Activated gamma-delta T cell treated with Interleukin-2 at 50 U/mL for 16 hours (primary cell): ENCODE measurements around the gene ZC3H18.
A peak's percentile ranks its signal among the peaks of the same experiment; 100 is the strongest.

Experiments used
- DNase-seq: peaks from one replicate; pipeline ENCODE4 v3.0.0-alpha.2; 2020

ZC3H18 gene

GRCh38 chr16:88627531-88628411 is 57.6 kb downstream of the ZC3H18 start:
- DNase-seq = no peak

DNA sequence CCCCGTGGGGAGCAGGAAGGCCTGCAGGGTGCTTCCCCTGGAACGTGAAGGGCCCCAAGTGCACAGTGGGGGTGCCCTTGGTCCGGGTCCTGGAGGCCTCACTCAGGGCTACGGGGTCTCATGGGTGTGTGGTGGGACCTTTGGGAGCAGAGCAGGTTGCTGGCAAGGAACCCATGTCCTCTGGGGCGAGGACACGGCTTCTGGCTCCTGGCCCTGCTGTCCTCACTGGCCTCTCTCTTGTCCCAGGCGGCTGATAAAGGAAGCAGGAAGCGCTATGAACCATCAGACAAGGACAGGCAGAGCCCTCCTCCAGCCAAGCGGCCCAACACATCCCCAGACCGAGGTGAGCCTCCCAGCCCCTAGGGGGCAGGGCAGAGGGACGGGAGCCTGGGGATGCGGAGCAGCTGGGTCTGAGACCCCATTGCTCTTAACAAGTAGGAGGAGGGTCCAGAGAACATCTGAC is 58.3 kb downstream of the ZC3H18 start:
- DNase-seq = no peak

- no peak for DNase-seq
Measured at GRCh38 chr16:88629835-88630234, 59.6 kb downstream of the ZC3H18 start.

DNA sequence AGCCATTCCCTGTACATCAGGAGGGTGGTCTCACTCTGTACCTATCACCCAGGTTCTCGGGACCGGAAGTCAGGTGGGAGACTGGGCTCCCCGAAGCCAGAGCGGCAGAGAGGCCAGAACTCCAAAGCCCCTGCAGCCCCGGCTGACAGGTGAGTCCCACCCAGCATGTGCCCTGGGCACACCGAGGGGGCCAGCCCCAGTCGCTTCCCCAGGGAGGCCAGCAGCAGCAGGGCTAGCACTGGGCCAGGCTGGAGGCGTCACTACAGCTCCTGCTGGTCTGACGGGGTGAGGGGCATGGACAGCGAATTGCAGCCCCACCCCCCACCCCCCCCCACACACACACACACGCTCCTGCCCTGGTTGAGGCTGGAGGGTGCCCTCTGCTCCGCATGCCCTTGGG is 60.2 kb downstream of the ZC3H18 start:
- DNase-seq = no peak

- DNase-seq = no peak
Measured at GRCh38 chr16:88630941-88631340, 60.7 kb downstream of the ZC3H18 start.

DNA sequence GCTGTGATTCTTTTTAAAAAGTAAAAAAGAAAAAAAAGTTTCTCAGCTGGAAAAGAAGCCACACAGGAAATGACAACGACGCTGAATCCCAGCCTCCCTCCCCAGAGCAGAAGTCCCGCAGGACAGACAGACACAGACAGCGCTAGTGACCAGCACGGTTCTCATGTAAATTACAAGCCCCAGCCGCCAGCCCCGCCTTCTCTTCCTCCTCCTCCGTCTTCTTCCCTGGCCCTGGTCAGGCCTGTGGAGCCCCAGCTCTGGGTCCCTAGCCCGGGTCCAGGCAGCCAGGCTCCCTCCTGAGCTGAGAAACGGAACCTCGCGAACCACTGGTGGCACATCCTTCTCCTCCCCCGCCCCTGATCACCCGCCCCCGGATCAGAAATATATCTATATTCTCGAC is 61.2 kb downstream of the ZC3H18 start:
- DNase-seq = no peak

DNA sequence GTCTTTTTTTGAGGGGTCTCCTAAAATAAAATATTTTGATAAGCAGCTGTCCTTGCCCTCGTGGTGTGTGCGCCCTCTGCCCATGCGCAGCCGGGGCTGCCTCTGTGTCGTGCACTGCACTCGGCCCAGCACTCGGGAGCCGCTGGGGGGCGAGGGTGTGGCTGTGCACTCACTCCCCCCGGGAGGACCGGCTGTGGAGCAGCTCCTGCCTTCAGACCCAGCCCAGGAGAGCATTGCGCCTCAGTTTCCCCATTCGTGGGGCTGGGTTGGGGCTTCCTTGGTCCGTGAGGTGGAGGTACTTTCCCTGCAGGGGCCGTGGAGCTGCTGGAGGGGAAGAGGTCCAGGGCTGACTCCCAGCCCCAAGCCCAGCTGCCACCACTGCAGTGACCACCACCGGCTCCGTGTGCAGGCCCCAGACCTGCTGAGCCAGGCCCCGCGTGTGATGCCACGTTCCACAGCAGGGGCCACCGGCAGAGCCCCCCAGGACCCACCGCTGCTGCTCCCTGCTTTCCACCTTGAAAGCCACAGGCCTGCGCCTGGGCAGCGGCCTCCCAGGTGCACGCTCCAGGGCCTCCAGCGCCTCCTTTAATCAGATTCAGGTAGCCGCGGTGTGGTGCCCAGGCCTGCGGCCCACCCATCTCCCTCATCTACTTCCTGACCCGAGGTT is 61.9 kb downstream of the ZC3H18 start:
- no peak for DNase-seq

DNA sequence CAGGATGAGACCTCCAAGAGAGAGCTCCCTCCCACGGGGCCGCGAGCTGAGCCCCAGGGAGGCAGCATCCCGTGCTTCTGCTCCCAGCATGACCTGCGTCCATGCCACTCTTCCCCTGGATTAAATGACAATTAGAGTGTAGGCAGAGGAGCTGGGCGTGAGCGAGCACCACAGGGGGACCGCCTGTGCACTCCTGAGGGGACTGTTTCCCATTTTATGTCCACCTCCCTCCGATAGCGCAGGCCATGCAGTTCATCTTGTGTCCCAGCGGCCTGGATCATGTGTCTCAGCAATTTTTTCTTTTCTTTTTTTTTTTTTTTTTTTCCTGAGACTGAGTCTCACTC is 62.4 kb downstream of the ZC3H18 start:
- no peak for DNase-seq

GRCh38 chr16:88633684-88634140 is 63.5 kb downstream of the ZC3H18 start:
- peak; percentile 59 for DNase-seq

- DNase-seq = peak; percentile 73
Measured at GRCh38 chr16:88634141-88634993, 64.2 kb downstream of the ZC3H18 start.

DNA sequence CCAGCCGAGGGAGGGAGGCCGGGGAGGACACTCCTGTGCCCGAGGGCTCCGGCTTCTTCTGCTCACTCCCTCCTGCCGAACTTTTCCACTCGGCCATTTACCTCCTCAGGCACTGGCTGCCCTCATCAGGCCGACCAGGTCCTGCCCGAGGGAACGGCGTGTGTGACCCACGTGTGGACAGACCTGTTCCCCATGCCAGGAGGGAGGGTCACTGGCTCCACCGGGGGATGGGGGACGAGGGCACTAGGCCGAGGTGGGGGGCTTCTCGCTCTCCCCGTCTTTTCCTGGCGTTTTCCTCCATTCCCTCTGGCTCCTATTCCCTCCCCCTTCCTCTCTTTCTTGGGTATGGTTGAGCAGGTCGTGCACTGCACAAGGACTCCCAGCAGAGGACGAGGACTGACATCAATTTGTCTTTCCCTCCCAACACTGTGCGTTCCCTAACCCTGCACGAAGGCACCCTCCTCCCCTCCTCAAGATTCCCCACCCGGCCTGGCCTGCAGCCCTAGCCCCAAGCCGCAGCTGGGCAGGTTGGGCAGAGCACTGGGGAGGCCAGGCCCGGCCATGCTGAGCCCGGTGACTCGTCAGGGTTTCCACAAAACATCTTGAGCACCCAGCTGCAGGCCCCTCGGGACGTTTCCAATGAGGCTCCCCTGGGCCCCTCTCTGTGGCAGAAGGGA is 64.9 kb downstream of the ZC3H18 start:
- no peak for DNase-seq

- DNase-seq = no peak
Measured at GRCh38 chr16:88635671-88636319, 65.6 kb downstream of the ZC3H18 start.

GRCh38 chr16:88636488-88637265 is 66.5 kb downstream of the ZC3H18 start:
- no peak for DNase-seq

- no peak for DNase-seq
Measured at GRCh38 chr16:88638323-88639230, 68.4 kb downstream of the ZC3H18 start, which contains the start of gene IL17C. Gene IL17C, plus strand, starts transcription at chr16:88638572. Its CDS starts 70 bp downstream, at chr16:88638642.

DNA sequence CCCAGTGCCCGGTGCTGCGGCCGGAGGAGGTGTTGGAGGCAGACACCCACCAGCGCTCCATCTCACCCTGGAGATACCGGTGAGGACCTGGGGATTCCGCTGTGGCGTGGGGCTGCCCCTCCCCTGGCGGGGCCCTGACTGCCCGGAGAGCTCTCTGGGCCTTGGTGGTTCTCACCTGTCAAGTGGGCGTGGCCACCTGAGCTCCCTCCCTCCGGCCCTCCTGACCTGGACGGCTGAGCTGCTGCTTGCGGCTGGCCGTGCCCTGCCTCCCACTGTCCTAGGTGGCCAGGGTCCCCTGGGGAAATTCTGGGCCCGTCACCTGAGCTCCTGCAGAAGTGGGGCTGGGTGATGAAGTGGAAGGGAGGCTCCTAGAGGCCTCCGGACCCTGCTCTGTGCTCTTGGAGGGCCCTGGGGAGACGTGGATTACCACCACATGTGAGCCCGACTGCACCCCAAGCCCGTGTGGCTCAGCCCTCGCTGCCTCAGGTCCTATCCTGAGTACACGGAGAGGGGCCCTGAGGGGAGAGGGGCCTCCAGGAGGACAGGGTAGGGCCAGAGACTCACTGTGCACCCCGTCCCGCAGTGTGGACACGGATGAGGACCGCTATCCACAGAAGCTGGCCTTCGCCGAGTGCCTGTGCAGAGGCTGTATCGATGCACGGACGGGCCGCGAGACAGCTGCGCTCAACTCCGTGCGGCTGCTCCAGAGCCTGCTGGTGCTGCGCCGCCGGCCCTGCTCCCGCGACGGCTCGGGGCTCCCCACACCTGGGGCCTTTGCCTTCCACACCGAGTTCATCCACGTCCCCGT is 69.2 kb downstream of the ZC3H18 start:
- DNase-seq = no peak

GRCh38 chr16:88640039-88640495 is 69.9 kb downstream of the ZC3H18 start:
- no peak for DNase-seq

GRCh38 chr16:88640498-88641247 is 70.5 kb downstream of the ZC3H18 start:
- no peak for DNase-seq
